Activated naive CD4-positive, alpha-beta T cell treated with anti-CD3 and anti-CD28 coated beads, Interleukin-2, amount 10 ng/mL, durations not matched to agents 7 days and 5 days (primary cell): Measurements from ENCODE around the gene PPP2R5A.
"Not testable (repeated sequence)": the region's sequence is repeated elsewhere in the genome, so short reads cannot be mapped to it uniquely, and the experiment has no call there.

Source experiments
- CTCF ChIA-PET: fragments of 350-600 bp; sonication (Branson Sonifier 250); formaldehyde crosslinking; loops from one replicate; lab custom pipeline; 2021; ENCODE audit warnings: antibody characterized with exemption; lab: Charles Lee
- DNase-seq: peaks from one replicate; pipeline ENCODE4 v3.0.0-alpha.2; 2020
- H3K27ac Mint-ChIP-seq: one replicate; pipeline ENCODE4 v1.8.0; 2021; ENCODE audit warnings: mild to moderate bottlenecking, moderate library complexity, mixed read lengths
- H3K27me3 Mint-ChIP-seq: one replicate; pipeline ENCODE4 v1.8.0; 2021; ENCODE audit warnings: mild to moderate bottlenecking, mixed read lengths
- H3K36me3 Mint-ChIP-seq: one replicate; pipeline ENCODE4 v1.8.0; 2021; ENCODE audit warnings: mixed read lengths
- H3K4me1 Mint-ChIP-seq: one replicate; pipeline ENCODE4 v1.8.0; 2021; ENCODE audit warnings: mixed read lengths
- H3K4me3 Mint-ChIP-seq: one replicate; pipeline ENCODE4 v1.8.0; 2021; ENCODE audit warnings: mild to moderate bottlenecking, moderate library complexity, mixed read lengths
- H3K9me3 Mint-ChIP-seq: one replicate; pipeline ENCODE4 v1.8.0; 2021; ENCODE audit warnings: mixed read lengths

PPP2R5A gene

DNA sequence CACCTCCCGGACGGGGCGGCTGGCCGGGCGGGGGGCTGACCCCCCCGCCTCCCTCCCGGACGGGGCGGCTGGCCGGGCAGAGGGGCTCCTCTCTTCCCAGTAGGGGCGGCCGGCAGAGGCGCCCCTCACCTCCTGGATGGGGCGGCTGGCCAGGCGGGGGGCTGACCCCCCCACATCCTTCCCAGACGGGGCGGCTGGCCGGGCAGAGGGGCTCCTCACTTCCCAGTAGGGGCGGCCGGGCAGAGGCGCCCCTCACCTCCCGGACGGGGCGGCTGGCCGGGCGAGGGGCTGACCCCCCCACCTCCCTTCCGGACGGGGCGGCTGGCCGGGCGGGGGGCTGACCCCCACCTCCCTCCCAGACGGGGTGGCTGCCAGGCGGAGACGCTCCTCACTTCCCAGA is 35.8 kb downstream of the PPP2R5A start:
- H3K9me3 Mint-ChIP-seq, CTCF ChIA-PET, H3K27me3 Mint-ChIP-seq, DNase-seq, H3K27ac Mint-ChIP-seq, H3K4me3 Mint-ChIP-seq: not testable (repeated sequence)
- Mint-ChIP-seq H3K4me1 (peaks cover 23% of the 10 kb centered on the region), H3K36me3 (peaks cover 22% of the 10 kb centered on the region)

- peaks cover 17% of the 10 kb centered on the region for H3K4me1 Mint-ChIP-seq
- CTCF ChIA-PET: no interaction called here
These were observed 37.9 kb downstream of the PPP2R5A start for GRCh38 chr1:212323066-212323465.

GRCh38 chr1:212326541-212326940 is 41.3 kb downstream of the PPP2R5A start:
- H3K36me3 Mint-ChIP-seq: peaks cover 21% of the 10 kb centered on the region
- no peak overlapping the region for H3K4me3 Mint-ChIP-seq
- H3K9me3 Mint-ChIP-seq: no peaks in the 10 kb centered on the region
- CTCF ChIA-PET: no interaction called here
- peaks cover 14% of the 10 kb centered on the region for H3K4me1 Mint-ChIP-seq
- H3K27me3 Mint-ChIP-seq: no peaks in the 10 kb centered on the region
- no peak overlapping the region for H3K27ac Mint-ChIP-seq
- DNase-seq: no peak

More at GRCh38 chr1:212323066-212323465, 37.9 kb downstream of the PPP2R5A start:
- H3K27ac Mint-ChIP-seq: no peak overlapping the region
- H3K9me3 Mint-ChIP-seq: no peaks in the 10 kb centered on the region
- peaks cover 15% of the 10 kb centered on the region for H3K36me3 Mint-ChIP-seq
- no peaks in the 10 kb centered on the region for H3K27me3 Mint-ChIP-seq
- no peak overlapping the region for H3K4me3 Mint-ChIP-seq
- no peak for DNase-seq

- CTCF ChIA-PET: interaction anchor here (1.0 kb wide), 1 partner anchor 128 kb away, joined by 4 read pairs; no protein-coding TSS in a partner anchor
- H3K27me3 Mint-ChIP-seq: no peaks in the 10 kb centered on the region
- H3K36me3 Mint-ChIP-seq: peaks cover 25% of the 10 kb centered on the region
- no peak overlapping the region for H3K27ac Mint-ChIP-seq
- no peak for DNase-seq
- H3K4me3 Mint-ChIP-seq: no peak overlapping the region
- no peaks in the 10 kb centered on the region for H3K9me3 Mint-ChIP-seq
- peaks cover 7% of the 10 kb centered on the region for H3K4me1 Mint-ChIP-seq
These were observed 43.0 kb downstream of the PPP2R5A start for GRCh38 chr1:212328248-212328647.

DNA sequence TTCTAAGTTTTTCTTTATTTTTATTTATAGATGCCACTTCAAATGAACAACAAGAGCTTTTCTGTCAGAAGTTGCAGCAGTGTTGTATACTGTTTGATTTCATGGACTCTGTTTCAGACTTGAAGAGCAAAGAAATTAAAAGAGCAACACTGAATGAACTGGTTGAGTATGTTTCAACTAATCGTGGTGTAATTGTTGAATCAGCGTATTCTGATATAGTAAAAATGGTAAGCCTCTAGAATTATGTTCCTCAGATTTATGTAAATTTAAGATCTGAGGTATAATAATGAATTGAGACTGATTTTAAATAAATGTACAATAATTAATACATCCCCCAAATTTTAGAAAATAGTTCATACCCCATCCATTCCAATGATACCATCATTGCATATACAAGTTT is 43.9 kb downstream of the PPP2R5A start:
- no peak for DNase-seq
- H3K27me3 Mint-ChIP-seq: no peaks in the 10 kb centered on the region
- CTCF ChIA-PET: interaction anchor here (1.0 kb wide), 1 partner anchor 127 kb away, joined by 4 read pairs; no protein-coding TSS in a partner anchor

GRCh38 chr1:212341090-212341489 is 55.9 kb downstream of the PPP2R5A start:
- CTCF ChIA-PET: interaction anchor here (1.5 to 2.8 kb wide), 2 partner anchors 8 to 270 kb away, joined by 3 to 6 read pairs; no protein-coding TSS in a partner anchor
- H3K4me3 Mint-ChIP-seq: no peak overlapping the region
- no peaks in the 10 kb centered on the region for H3K27me3 Mint-ChIP-seq
- DNase-seq: no peak
- H3K27ac Mint-ChIP-seq: no peak overlapping the region
- peaks cover 37% of the 10 kb centered on the region for H3K36me3 Mint-ChIP-seq
- no peaks in the 10 kb centered on the region for H3K9me3 Mint-ChIP-seq
- H3K4me1 Mint-ChIP-seq: no peaks in the 10 kb centered on the region

More for the DNA sequence above, 43.9 kb downstream of the PPP2R5A start:
- Mint-ChIP-seq H3K4me3 (no peak overlapping the region), H3K27ac (no peak overlapping the region), H3K36me3 (peaks cover 32% of the 10 kb centered on the region), H3K9me3 (no peaks in the 10 kb centered on the region), H3K4me1 (peaks cover 2% of the 10 kb centered on the region)

DNA sequence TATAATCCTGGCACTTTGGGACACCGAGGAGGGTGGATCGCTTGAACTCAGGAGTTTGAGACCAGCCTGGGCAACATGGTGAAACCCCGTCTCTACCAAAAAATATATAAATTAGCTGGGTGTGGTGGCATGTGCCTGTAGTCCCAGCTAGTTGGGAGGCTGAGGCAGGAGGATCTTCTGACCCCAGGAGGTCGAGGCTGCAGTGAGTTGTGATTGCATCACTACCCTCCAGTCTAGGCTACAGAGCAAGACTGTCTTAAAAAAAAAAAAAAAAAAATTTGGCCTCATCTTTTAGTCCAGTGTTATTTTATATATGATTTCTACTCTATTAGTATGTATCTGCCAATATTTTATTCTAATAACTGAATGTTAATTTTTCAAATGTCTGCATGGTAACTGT is 59.7 kb downstream of the PPP2R5A start:
- H3K27ac Mint-ChIP-seq: no peak overlapping the region

DNA sequence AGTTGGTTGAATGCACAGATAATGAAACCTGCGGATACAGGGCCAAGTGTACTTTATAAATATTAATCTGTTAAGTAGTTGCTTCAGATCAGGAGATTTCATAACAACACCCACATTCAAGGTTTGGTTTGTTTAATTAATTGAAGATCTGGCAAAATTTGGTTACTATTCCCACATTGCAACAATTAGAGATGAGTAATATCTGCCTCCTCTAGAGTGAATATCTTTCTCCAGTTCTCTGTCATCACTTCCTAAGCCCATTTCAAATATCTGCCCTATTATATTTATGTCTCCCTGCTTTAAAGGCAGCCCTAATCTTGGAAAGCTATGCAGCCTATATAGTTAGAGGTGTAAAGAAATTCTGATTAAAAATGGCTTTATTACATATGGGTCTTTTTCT is 61.4 kb downstream of the PPP2R5A start:
- Mint-ChIP-seq H3K27me3 (no peaks in the 10 kb centered on the region), H3K27ac (no peak overlapping the region), H3K9me3 (no peaks in the 10 kb centered on the region), H3K4me1 (no peaks in the 10 kb centered on the region), H3K36me3 (peaks cover 43% of the 10 kb centered on the region), H3K4me3 (no peak overlapping the region)
- CTCF ChIA-PET: no interaction called here
- no peak for DNase-seq

More for the DNA sequence above, 59.7 kb downstream of the PPP2R5A start:
- Mint-ChIP-seq H3K4me1 (no peaks in the 10 kb centered on the region), H3K27me3 (no peaks in the 10 kb centered on the region), H3K9me3 (no peaks in the 10 kb centered on the region), H3K36me3 (peaks cover 43% of the 10 kb centered on the region), H3K4me3 (no peak overlapping the region)
- CTCF ChIA-PET: interaction anchor here (1.9 kb wide), 1 partner anchor 23 kb away, joined by 5 read pairs; no protein-coding TSS in a partner anchor
- no peak for DNase-seq

- Mint-ChIP-seq H3K27ac (peak overlapping the region; percentile 45), H3K4me3 (no peak overlapping the region)
- CTCF ChIA-PET: no interaction called here
These were observed 66.6 kb downstream of the PPP2R5A start for GRCh38 chr1:212351588-212352362.

GRCh38 chr1:212353181-212353580 is 68.0 kb downstream of the PPP2R5A start:
- H3K4me3 Mint-ChIP-seq: no peak overlapping the region
- no peak for DNase-seq
- H3K4me1 Mint-ChIP-seq: no peaks in the 10 kb centered on the region
- peaks cover 43% of the 10 kb centered on the region for H3K36me3 Mint-ChIP-seq
- H3K27me3 Mint-ChIP-seq: no peaks in the 10 kb centered on the region
- H3K27ac Mint-ChIP-seq: no peak overlapping the region
- CTCF ChIA-PET: no interaction called here
- no peaks in the 10 kb centered on the region for H3K9me3 Mint-ChIP-seq

More at GRCh38 chr1:212351588-212352362, 66.6 kb downstream of the PPP2R5A start:
- H3K4me1 Mint-ChIP-seq: no peaks in the 10 kb centered on the region
- H3K36me3 Mint-ChIP-seq: peaks cover 45% of the 10 kb centered on the region
- no peaks in the 10 kb centered on the region for H3K27me3 Mint-ChIP-seq
- no peaks in the 10 kb centered on the region for H3K9me3 Mint-ChIP-seq
- DNase-seq: no peak

GRCh38 chr1:212354464-212354863 is 69.3 kb downstream of the PPP2R5A start:
- peaks cover 48% of the 10 kb centered on the region for H3K36me3 Mint-ChIP-seq
- no peak overlapping the region for H3K4me3 Mint-ChIP-seq
- no peaks in the 10 kb centered on the region for H3K9me3 Mint-ChIP-seq
- no peaks in the 10 kb centered on the region for H3K4me1 Mint-ChIP-seq
- H3K27me3 Mint-ChIP-seq: no peaks in the 10 kb centered on the region
- CTCF ChIA-PET: no interaction called here
- H3K27ac Mint-ChIP-seq: no peak overlapping the region
- DNase-seq: no peak

DNA sequence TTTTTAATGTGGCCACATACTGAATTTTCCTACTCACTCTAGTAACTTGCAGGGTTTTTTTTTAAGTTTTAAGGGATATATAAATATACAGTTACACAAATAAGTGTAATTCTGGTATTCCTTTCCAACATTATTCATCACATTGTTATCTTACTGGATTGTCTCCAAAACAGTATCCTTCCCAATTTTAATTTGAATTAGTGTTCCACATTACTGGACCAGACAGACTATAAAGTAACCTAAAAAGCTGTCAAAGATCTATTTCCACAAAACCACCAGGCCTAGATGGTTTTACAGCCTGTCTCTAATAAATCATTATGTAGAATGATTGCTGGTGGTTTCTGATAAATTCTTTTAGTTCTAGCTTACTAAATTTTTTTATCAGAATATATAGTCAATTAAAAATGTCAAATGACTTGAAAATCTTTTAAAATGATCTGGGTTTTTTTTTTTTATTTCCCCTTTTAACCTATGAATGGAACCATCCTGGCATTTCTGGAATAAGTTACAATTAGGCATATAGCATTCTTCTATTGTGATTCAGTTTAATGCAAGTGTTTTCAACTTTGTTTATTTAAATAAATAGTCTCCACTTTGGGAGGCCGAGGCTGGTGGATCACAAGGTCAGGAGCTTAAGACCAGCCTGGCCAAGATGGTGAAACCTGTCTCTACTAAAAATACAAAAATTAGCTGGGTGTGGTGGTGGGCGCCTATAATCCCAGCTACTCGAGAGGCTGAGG is 70.2 kb downstream of the PPP2R5A start:
- Mint-ChIP-seq H3K4me3 (no peak overlapping the region), H3K9me3 (no peaks in the 10 kb centered on the region), H3K27ac (no peak overlapping the region), H3K27me3 (no peaks in the 10 kb centered on the region), H3K36me3 (peaks cover 50% of the 10 kb centered on the region), H3K4me1 (no peaks in the 10 kb centered on the region)
- DNase-seq: no peak
- CTCF ChIA-PET: interaction anchor here (1.0 to 1.1 kb wide), 2 partner anchors 9 to 431 kb away, joined by 4 read pairs; no protein-coding TSS in a partner anchor

DNA sequence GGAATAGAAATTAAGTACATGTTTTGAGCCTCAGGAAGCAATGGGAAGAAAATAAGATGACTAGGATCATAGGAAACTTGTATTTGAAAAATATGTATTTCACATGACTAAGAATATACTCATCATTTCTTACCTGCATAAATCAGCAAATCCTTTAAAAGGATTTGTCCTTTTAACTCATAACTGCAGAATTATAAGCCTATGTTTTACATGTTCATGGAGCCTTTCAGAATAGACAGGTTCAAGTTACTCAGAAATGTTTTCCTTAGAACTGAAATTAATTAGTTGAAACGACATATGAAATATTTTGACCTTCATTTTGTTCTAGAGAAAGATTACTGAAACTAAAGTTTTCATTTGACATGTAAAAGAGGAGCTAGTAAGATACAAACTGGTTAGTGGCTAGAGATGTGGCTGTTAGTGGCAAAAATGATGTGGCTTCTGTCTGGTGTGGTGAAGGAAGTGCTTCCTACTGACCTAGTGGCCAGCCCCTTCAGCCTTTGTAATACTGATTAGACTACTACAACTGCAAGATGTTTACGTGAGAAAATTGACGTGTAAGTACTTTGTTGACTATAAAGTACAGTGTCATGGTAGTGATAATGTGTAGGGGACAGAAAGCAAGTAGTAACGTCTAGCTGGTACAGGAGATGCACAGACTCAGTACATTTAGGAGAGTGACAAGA is 74.7 kb downstream of the PPP2R5A start:
- no peak for DNase-seq
- CTCF ChIA-PET: interaction anchor here (1.4 to 3.3 kb wide), 2 partner anchors 289 to 348 kb away, joined by 3 to 13 read pairs; no protein-coding TSS in a partner anchor
- Mint-ChIP-seq H3K4me1 (no peaks in the 10 kb centered on the region), H3K9me3 (no peaks in the 10 kb centered on the region), H3K36me3 (peaks cover 41% of the 10 kb centered on the region), H3K27me3 (no peaks in the 10 kb centered on the region), H3K27ac (no peak overlapping the region), H3K4me3 (no peak overlapping the region)

- CTCF ChIA-PET: interaction anchor here (0.6 to 5.0 kb wide), 4 partner anchors 10 to 294 kb away, joined by 3 to 49 read pairs (median 4); no protein-coding TSS in a partner anchor
These were observed 79.8 kb downstream of the PPP2R5A start for GRCh38 chr1:212364985-212365384.

More at GRCh38 chr1:212364985-212365384, 79.8 kb downstream of the PPP2R5A start:
- Mint-ChIP-seq H3K27me3 (no peaks in the 10 kb centered on the region), H3K4me3 (no peak overlapping the region), H3K36me3 (peaks cover 48% of the 10 kb centered on the region), H3K9me3 (peaks cover 3% of the 10 kb centered on the region), H3K27ac (no peak overlapping the region), H3K4me1 (no peaks in the 10 kb centered on the region)
- DNase-seq: no peak
